HepG2 (cell line): ENCODE results near the gene PBX2. TPM values are rescaled to one million over a fixed set of nuclear protein-coding genes. Genes with fewer than 3 reads are reported as not detected.

ENCODE experiments used
- ATAC-seq: fragments of 200-7000 bp; cut with Tn5 transposase; 3 replicates; pipeline ENCODE4 v1.9.1; 2020; ENCODE audit warnings: mild to moderate bottlenecking, moderate library complexity
- BruUV-seq: library from RNA; stranded (reverse); fragments of 400-500 nt; replicated peaks from 2 replicates; lab custom pipeline; 2021; lab: Mats Ljungman, UMichigan
- CTCF ChIA-PET: fragments of 300-600 bp; formaldehyde crosslinking; extraction: SDS; loops from one replicate; lab custom pipeline; 2021; ENCODE audit warnings: low total read pairs, inconsistent platforms, low intra/inter-chr PET ratio; lab: Yijun Ruan, JAX
- POLR2A ChIA-PET: fragments of 350-600 bp; sonication (Branson Sonifier 250); formaldehyde crosslinking; loops from one replicate; lab custom pipeline; 2020; ENCODE audit warnings: antibody characterized with exemption, inconsistent platforms; lab: Yijun Ruan, JAX
- DNase-seq: peaks from one replicate; pipeline ENCODE4 v3.0.0-alpha.2; 2015; ENCODE audit warnings: low spot score
- FAIRE-seq: peaks from 3 replicates; lab custom pipeline; 2011; peaks lifted over from hg19 to GRCh38; lab: Jason Lieb, UNC
- H2AFZ ChIP-seq: one replicate; pipeline ENCODE4 v1.6.1; 2011; ENCODE audit warnings: low read length, inconsistent platforms
- H3K27ac ChIP-seq: fragments of 300-600 bp; 3 replicates; pipeline ENCODE4 v1.8.0; 2011; ENCODE audit warnings: mixed run types, mild to moderate bottlenecking, mixed read lengths, low read length, inconsistent platforms; ENCODE audit not compliant: insufficient read depth; ENCODE audit errors: extremely low read length
- H3K27me3 ChIP-seq, 2 experiments: fragments of 200-600 bp in 1 of 2; 2 replicates in 1 of 2; 3 replicates in 1 of 2; pipeline versions ENCODE4 v1.6.0 to v1.8.0; 2011; ENCODE audit warnings: low read length in 2 of 2, mild to moderate bottlenecking in 2 of 2, moderate library complexity in 2 of 2, inconsistent platforms in 1 of 2; ENCODE audit not compliant: insufficient read depth in 2 of 2, control insufficient read depth in 1 of 2
- H3K36me3 ChIP-seq, 2 experiments: fragments of 200-600 bp in 1 of 2; replicated peaks in 1 of 2; 2 replicates in 1 of 2; 3 replicates in 1 of 2; pipeline versions ENCODE4 v1.5.1 to v1.8.0; 2011; ENCODE audit warnings: low read length in 2 of 2, inconsistent platforms in 1 of 2; ENCODE audit not compliant: insufficient read depth in 2 of 2, control insufficient read depth in 1 of 2
- H3K4me1 ChIP-seq: 2 replicates; pipeline ENCODE4 v1.5.1; 2012; ENCODE audit warnings: low read length, inconsistent platforms; ENCODE audit not compliant: insufficient read depth
- H3K4me2 ChIP-seq: 2 replicates; pipeline ENCODE4 v1.6.0; 2011; ENCODE audit warnings: low read depth, low read length, inconsistent platforms
- H3K4me3 ChIP-seq, 3 experiments: fragments of 200-600 bp in 1 of 3; sonication (generic), shearing (Covaris generic) in 1 of 3; replicated peaks in 1 of 3; 2 replicates each; pipeline ENCODE4 v1.5.1; 2011 to 2016; ENCODE audit warnings: low read length in 3 of 3, inconsistent platforms in 2 of 3, low read depth in 2 of 3, mild to moderate bottlenecking in 2 of 3, control low read depth in 1 of 3, mixed read lengths in 1 of 3; ENCODE audit not compliant: insufficient read depth in 1 of 3
- H3K79me2 ChIP-seq: one replicate; pipeline ENCODE4 v1.6.1; 2011; ENCODE audit warnings: low read length, inconsistent platforms; ENCODE audit not compliant: insufficient read depth
- H3K9ac ChIP-seq: 2 replicates; pipeline ENCODE4 v1.6.0; 2011; ENCODE audit warnings: mild to moderate bottlenecking, low read depth, low read length, inconsistent platforms; ENCODE audit not compliant: insufficient read depth
- H3K9me3 ChIP-seq: 2 replicates; pipeline ENCODE4 v1.5.1; 2012; ENCODE audit warnings: mild to moderate bottlenecking, low read length
- H4K20me1 ChIP-seq: 2 replicates; pipeline ENCODE4 v1.6.0; 2011; ENCODE audit warnings: inconsistent platforms, mild to moderate bottlenecking, low read length, moderate library complexity; ENCODE audit not compliant: insufficient read depth
- CHCHD3 ChIP-seq: sonication (generic); formaldehyde crosslinking; IDR thresholded peaks from 2 replicates; pipeline ENCODE4 v1.8.0; 2022; ENCODE audit warnings: mild to moderate bottlenecking, missing genetic modification reagents, moderate library complexity
- MTF1 ChIP-seq: sonication (generic); formaldehyde crosslinking; IDR thresholded peaks from 2 replicates; pipeline ENCODE4 v1.5.0; 2020; ENCODE audit warnings: missing genetic modification reagents
- MXD4 ChIP-seq: IDR thresholded peaks from 2 replicates; pipeline ENCODE4 v1.6.1; 2016; ENCODE audit warnings: mild to moderate bottlenecking, missing biosample characterization, missing genetic modification reagents
- REPIN1 ChIP-seq: sonication (generic); formaldehyde crosslinking; IDR thresholded peaks from 2 replicates; pipeline ENCODE4 v1.8.0; 2022; ENCODE audit warnings: missing genetic modification reagents, low read depth, mild to moderate bottlenecking, borderline replicate concordance
- RFX3 ChIP-seq: IDR thresholded peaks from 2 replicates; pipeline ENCODE4 v1.6.1; 2016; ENCODE audit warnings: missing biosample characterization, missing genetic modification reagents
- SMAD3 ChIP-seq: sonication (generic); formaldehyde crosslinking; IDR thresholded peaks from 2 replicates; pipeline ENCODE4 v1.4.0; 2020; ENCODE audit warnings: missing genetic modification reagents
- TEAD3 ChIP-seq: optimal IDR thresholded peaks from 2 replicates; pipeline ENCODE3; 2016; ENCODE audit warnings: borderline replicate concordance
- ZBTB1 ChIP-seq: sonication (generic); formaldehyde crosslinking; IDR thresholded peaks from 2 replicates; pipeline ENCODE4 v1.4.0; 2020; ENCODE audit warnings: missing genetic modification reagents, borderline replicate concordance
- ZFP36L2 ChIP-seq: sonication (generic); formaldehyde crosslinking; IDR thresholded peaks from 2 replicates; pipeline ENCODE4 v1.4.0; 2020; ENCODE audit warnings: missing genetic modification reagents
- ZFP62 ChIP-seq: sonication (generic); formaldehyde crosslinking; IDR thresholded peaks from 2 replicates; pipeline ENCODE4 v1.4.0; 2020; ENCODE audit warnings: missing genetic modification reagents
- ZNF260 ChIP-seq: sonication (generic); formaldehyde crosslinking; IDR thresholded peaks from 2 replicates; pipeline ENCODE4 v1.4.0; 2020; ENCODE audit warnings: missing genetic modification reagents, low read depth, mild to moderate bottlenecking, borderline replicate concordance
- ZNF33A ChIP-seq: sonication (generic); formaldehyde crosslinking; IDR thresholded peaks from 2 replicates; pipeline ENCODE4 v1.5.1; 2020; ENCODE audit warnings: missing genetic modification reagents, mild to moderate bottlenecking, moderate library complexity, borderline replicate concordance
- ZNF549 ChIP-seq: sonication (generic); formaldehyde crosslinking; IDR thresholded peaks from 2 replicates; pipeline ENCODE4 v1.5.0; 2020; ENCODE audit warnings: missing genetic modification reagents
- ZNF619 ChIP-seq: sonication (generic); formaldehyde crosslinking; IDR thresholded peaks from 2 replicates; pipeline ENCODE4 v1.4.0; 2020; ENCODE audit warnings: mild to moderate bottlenecking, missing genetic modification reagents
- ZNF709 ChIP-seq: sonication (generic); formaldehyde crosslinking; IDR thresholded peaks from 2 replicates; pipeline ENCODE4 v1.5.0; 2020; ENCODE audit warnings: mild to moderate bottlenecking, missing genetic modification reagents
- ZNF841 ChIP-seq: sonication (generic); formaldehyde crosslinking; IDR thresholded peaks from 2 replicates; pipeline ENCODE4 v1.8.1; 2023; ENCODE audit warnings: missing genetic modification reagents, borderline replicate concordance
- ZNF878 ChIP-seq: sonication (generic); formaldehyde crosslinking; IDR thresholded peaks from 2 replicates; pipeline ENCODE4 v1.8.1; 2023; ENCODE audit warnings: mild to moderate bottlenecking, missing genetic modification reagents, moderate library complexity
- ZSCAN31 ChIP-seq: sonication (generic); formaldehyde crosslinking; IDR thresholded peaks from 2 replicates; pipeline ENCODE4 v1.5.0; 2020; ENCODE audit warnings: low read depth, mild to moderate bottlenecking, missing genetic modification reagents
- WGBS: methylation state at CpG from one replicate; pipeline ENCODE4 v1.1.6; 2017; ENCODE audit warnings: low lambda C conversion rate; 5-methylcytosine and 5-hydroxymethylcytosine counted together
- in situ Hi-C: cut with HindIII; loops from 2 replicates; pipeline ENCODE4 v1.10.0; 2017; ENCODE audit warnings: low pct_unique_long_range_greater_than_20kb; ENCODE audit not compliant: extremely low pct_ligation_motif_present
- intact Hi-C: fragments of 100-400 bp; cut with micrococcal nuclease; formaldehyde crosslinking; loops from one replicate; pipeline ENCODE4 v1.10.0; 2022; ENCODE audit not compliant: unreplicated experiment
- polyA plus RNA-seq, 8 experiments: library from polyadenylated mRNA; depleted of rRNA in 3 of 8; stranded (reverse) in 7 of 8; unstranded in 1 of 8; fragments of >200 nt; fragmentation: Illumina TruSeq in 4 of 8; extraction: Trizol in 4 of 8; gene quantifications; 2 replicates each; pipeline versions ENCODE4 v1.2.1 to v1.2.3, GENCODE V29; 2011 to 2016; ENCODE audit warnings: low read depth in 4 of 8, missing spikeins in 1 of 8, mixed read lengths in 1 of 8; ENCODE audit not compliant: insufficient read depth in 1 of 8
- total RNA-seq, 5 experiments: library from RNA; depleted of rRNA; stranded (reverse); fragments of >200 nt; fragmentation: Illumina TruSeq; extraction: Trizol; gene quantifications; 2 replicates each; pipeline ENCODE4 v1.2.3, GENCODE V29; 2016; ENCODE audit warnings: low read depth in 1 of 5
- TF ChIP-seq, protein P1 (sequence below): sonication (generic); formaldehyde crosslinking; IDR thresholded peaks from 2 replicates; pipeline ENCODE4 v1.4.0; 2020; ENCODE audit warnings: mild to moderate bottlenecking, missing genetic modification reagents
- TF ChIP-seq, protein P2 (sequence below): sonication (generic); formaldehyde crosslinking; conservative IDR thresholded peaks from 2 replicates; pipeline ENCODE4 v1.8.0; 2022; ENCODE audit warnings: missing genetic modification reagents
- TF ChIP-seq, protein P3 (sequence below): sonication (generic); formaldehyde crosslinking; IDR thresholded peaks from 2 replicates; pipeline ENCODE4 v1.5.1; 2020; ENCODE audit warnings: missing genetic modification reagents, mild to moderate bottlenecking, borderline replicate concordance

Gene PBX2
- total and polyA plus RNA-seq, 2 of the 13 experiments (the other 11 are each of a cell fraction or from before 2014, with no cell fraction given): 42.3 to 77.8 TPM

DNA sequence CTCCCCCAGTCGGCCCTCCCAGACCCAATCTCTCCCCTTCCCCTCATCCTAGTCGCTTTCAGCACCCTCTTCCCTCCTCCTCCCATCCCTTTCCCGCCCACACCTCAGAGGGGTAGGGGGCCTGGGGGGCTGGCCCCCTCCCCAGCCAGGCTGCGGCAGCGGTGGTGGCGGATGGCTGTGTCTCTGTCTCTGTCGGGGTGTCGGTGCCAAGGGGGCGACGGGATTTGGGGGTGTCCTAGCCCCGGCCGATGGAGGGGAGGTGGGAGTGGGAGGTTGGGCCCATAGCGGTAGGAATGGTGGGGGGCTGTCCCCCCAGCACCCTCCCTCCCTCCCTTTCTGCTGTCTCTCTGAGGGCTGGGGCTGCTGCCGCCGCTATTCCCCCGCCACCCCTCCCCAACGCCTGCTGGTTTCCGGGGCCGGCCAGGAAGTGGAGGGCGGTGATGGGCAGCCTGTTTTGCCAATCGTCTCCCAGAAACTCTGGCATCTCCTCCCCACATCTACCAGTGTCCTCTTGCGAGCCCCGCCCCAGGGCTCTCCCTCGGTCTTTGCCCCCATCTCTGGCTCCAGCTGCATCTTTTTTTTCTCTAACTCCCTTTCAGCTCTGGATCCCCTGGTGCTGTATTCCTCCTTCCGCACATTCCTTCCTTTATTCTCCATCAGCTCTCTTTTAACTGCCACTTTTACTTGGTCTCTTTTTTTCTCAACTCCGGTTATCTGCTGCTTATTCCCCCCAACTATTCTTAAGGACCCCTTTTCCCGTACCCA, 14.1 kb downstream of the PBX2 start, which contains the start of gene AGPAT1:
TSS of gene AGPAT1 (minus strand) at position 374 of the 765 bp plus-strand sequence. CDS start 4,588 bp downstream, outside the sequence.
- intact Hi-C loops (loop anchor here (2.0 to 5.0 kb wide), 2 partner anchors 57 to 1091 kb away; no protein-coding TSS in a partner anchor), in situ Hi-C loops (no loop called here)
- H3K27me3 ChIP-seq: no peaks in the 10 kb centered on the region; a peak in 1 of 5 replicates
- H3K9ac ChIP-seq: peak within 1 kb of the TSS; percentile 92
- 1% methylated on average over 19 of the region's 27 CpGs for WGBS
- peak within 1 kb of the TSS; percentile 98 for H3K4me2 ChIP-seq
- FAIRE-seq: peak; percentile 26
- DNase-seq: peak; percentile 95
- POLR2A ChIA-PET: interaction anchor here (0.7 to 5.8 kb wide), 12 partner anchors 8 to 795 kb away, joined by 3 to 127 read pairs (median 9); partner anchors contain the start of genes ATF6B, FKBPL, GPSM3 and PBX2
- no peak within 1 kb of the TSS for H2AFZ ChIP-seq
- peak; percentile 76 for ATAC-seq
- H3K36me3 ChIP-seq: peaks cover 9 to 18% of the 10 kb centered on the region in 2 experiments
- peak within 1 kb of the TSS; percentile 96 to 98 (median 98) for H3K4me3 ChIP-seq
- CTCF ChIA-PET: no interaction called here
- peaks cover 56% of the 10 kb centered on the region for H3K79me2 ChIP-seq
- no TSS peak for BruUV-seq
- H3K27ac ChIP-seq: peak within 1 kb of the TSS; percentile 97
- no peaks in the 10 kb centered on the region for H3K9me3 ChIP-seq
- peaks cover 60% of the 10 kb centered on the region for H3K4me1 ChIP-seq
- H4K20me1 ChIP-seq: no peaks in the 10 kb centered on the region
- no peak for TF ChIP-seq RFX3 (CRISPR knock-in tag)
- no peak for TF ChIP-seq ZBTB1
- peak; percentile 39 for TF ChIP-seq TEAD3 (CRISPR knock-in tag)
- TF ChIP-seq ZSCAN31 (CRISPR knock-in tag): 0 out of 2 replicates have a peak, but pooled peaks have one; percentile 21
- TF ChIP-seq, protein P1, sequence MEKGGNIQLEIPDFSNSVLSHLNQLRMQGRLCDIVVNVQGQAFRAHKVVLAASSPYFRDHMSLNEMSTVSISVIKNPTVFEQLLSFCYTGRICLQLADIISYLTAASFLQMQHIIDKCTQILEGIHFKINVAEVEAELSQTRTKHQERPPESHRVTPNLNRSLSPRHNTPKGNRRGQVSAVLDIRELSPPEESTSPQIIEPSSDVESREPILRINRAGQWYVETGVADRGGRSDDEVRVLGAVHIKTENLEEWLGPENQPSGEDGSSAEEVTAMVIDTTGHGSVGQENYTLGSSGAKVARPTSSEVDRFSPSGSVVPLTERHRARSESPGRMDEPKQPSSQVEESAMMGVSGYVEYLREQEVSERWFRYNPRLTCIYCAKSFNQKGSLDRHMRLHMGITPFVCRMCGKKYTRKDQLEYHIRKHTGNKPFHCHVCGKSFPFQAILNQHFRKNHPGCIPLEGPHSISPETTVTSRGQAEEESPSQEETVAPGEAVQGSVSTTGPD (CRISPR knock-in tag): 0 out of 2 replicates have a peak, but pooled peaks have one; percentile 65
- TF ChIP-seq ZFP62 (CRISPR knock-in tag): no peak
- TF ChIP-seq ZNF549 (CRISPR knock-in tag): no peak
- TF ChIP-seq, protein P2, sequence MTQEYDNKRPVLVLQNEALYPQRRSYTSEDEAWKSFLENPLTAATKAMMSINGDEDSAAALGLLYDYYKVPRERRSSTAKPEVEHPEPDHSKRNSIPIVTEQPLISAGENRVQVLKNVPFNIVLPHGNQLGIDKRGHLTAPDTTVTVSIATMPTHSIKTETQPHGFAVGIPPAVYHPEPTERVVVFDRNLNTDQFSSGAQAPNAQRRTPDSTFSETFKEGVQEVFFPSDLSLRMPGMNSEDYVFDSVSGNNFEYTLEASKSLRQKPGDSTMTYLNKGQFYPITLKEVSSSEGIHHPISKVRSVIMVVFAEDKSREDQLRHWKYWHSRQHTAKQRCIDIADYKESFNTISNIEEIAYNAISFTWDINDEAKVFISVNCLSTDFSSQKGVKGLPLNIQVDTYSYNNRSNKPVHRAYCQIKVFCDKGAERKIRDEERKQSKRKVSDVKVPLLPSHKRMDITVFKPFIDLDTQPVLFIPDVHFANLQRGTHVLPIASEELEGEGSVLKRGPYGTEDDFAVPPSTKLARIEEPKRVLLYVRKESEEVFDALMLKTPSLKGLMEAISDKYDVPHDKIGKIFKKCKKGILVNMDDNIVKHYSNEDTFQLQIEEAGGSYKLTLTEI (CRISPR knock-in tag): no peak
- no peak for TF ChIP-seq ZNF619
- TF ChIP-seq MXD4 (CRISPR knock-in tag): no peak; the same call in 1 of the 2 replicates
- TF ChIP-seq ZNF709 (CRISPR knock-in tag): no peak
- TF ChIP-seq ZNF33A: no peak
- no peak; the same call in 1 of the 2 replicates for TF ChIP-seq ZFP36L2
- no peak; the same call in 1 of the 2 replicates for TF ChIP-seq ZNF878
- TF ChIP-seq, protein P3, sequence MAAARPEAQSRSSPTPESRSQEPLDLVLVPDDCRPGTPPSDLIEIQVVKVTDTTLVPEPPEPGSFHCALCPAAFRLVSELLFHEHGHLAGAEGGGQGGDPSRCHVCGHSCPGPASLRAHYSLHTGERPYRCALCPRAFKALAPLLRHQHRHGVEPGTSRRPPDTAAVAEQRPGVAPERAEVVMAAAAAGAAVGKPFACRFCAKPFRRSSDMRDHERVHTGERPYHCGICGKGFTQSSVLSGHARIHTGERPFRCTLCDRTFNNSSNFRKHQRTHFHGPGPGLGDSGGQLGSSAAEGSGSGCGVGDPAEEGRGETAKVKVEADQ: no peak
- no peak for TF ChIP-seq ZNF841
- 0 out of 2 replicates have a peak, but pooled peaks have one; percentile 32 for TF ChIP-seq CHCHD3
- no peak for TF ChIP-seq MTF1 (CRISPR knock-in tag)
- no peak for TF ChIP-seq ZNF260 (CRISPR knock-in tag)
- no peak for TF ChIP-seq REPIN1 (CRISPR knock-in tag)
- TF ChIP-seq SMAD3 (CRISPR knock-in tag): no peak
